ENCODE results near the gene PCDHGA6.
"Not testable (repeated sequence)": the region's sequence is repeated elsewhere in the genome, so short reads cannot be mapped to it uniquely, and the experiment has no call there.

PCDHGA6 gene

DNA sequence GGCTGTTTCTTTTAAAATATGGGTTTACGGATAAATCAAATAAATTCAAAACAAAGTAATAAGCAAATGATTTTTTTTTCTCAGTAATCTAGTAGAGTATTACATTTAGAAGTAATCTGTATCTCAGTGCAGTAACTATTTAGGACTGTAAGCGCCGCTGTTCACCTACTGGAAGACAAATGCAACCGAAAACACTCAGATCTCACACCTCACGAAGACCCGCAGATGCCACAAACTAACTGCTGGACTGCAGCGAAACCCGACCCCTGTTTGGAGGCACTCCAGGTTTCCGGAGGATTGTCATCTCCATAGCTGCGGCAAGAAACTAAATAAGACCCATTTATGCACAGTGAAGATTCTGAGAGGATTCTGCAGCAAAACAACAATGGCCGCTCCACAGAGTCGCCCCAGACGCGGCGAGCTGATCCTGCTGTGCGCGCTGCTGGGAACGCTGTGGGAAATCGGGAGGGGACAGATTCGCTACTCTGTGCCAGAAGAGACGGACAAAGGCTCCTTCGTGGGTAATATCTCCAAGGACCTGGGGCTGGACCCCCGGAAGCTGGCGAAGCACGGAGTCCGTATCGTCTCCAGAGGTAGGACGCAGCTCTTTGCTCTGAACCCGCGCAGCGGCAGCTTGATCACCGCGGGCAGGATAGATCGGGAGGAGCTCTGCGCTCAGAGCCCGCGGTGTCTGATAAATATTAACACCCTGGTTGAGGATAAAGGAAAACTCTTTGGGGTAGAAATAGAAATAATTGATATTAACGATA, 18.9 kb downstream of the PCDHGA6 start, which contains the start of gene PCDHGA8:
TSS of gene PCDHGA8 (plus strand) at position 205 of the 770 bp plus-strand sequence. CDS start at position 386, 181 bp downstream.
- no peak for DNase-seq (ENCODE audit: low read depth, low spot score)

GRCh38 chr5:141393267-141393666, 19.6 kb downstream of the PCDHGA6 start:
- DNase-seq (ENCODE audit: low read depth, low spot score) = no peak

DNA sequence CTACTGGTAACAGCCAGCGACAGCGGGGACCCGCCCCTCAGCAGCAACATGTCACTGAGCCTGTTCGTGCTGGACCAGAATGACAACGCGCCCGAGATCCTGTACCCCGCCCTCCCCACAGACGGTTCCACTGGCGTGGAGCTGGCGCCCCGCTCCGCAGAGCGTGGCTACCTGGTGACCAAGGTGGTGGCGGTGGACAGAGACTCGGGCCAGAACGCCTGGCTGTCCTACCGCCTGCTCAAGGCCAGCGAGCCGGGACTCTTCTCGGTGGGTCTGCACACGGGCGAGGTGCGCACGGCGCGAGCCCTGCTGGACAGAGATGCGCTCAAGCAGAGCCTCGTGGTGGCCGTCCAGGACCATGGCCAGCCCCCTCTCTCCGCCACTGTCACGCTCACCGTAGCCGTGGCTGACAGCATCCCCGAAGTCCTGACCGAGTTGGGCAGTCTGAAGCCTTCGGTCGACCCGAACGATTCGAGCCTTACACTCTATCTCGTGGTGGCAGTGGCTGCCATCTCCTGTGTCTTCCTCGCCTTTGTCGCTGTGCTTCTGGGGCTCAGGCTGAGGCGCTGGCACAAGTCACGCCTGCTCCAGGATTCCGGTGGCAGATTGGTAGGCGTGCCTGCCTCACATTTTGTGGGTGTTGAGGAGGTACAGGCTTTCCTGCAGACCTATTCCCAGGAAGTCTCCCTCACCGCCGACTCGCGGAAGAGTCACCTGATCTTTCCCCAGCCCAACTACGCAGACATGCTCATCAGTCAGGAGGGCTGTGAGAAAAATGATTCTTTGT, 20.9 kb downstream of the PCDHGA6 start:
- DNase-seq (ENCODE audit: low read depth, low spot score) = not testable (repeated sequence)

GRCh38 chr5:141397756-141398551, 24.3 kb downstream of the PCDHGA6 start, which contains the start of gene PCDHGB5:
TSS of gene PCDHGB5 (plus strand) at chr5:141397947. CDS start at chr5:141398128, 181 bp downstream.
- not testable (repeated sequence) for DNase-seq (ENCODE audit: low read depth, low spot score)

DNA sequence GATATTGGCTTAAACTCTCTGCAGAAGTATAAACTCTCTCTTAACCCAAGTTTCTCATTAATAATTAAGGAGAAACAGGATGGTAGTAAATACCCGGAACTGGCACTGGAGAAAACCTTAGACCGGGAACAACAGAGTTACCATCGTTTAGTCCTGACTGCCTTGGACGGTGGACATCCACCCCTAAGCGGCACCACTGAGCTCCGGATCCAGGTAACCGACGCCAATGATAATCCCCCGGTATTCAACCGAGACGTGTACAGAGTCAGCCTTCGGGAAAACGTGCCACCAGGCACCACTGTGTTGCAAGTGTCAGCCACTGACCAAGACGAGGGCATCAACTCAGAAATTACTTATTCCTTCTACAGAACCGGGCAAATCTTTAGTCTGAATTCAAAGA, 24.9 kb downstream of the PCDHGA6 start:
- no peak for DNase-seq (ENCODE audit: low read depth, low spot score)

- no peak for DNase-seq (ENCODE audit: low read depth, low spot score)
Observed at GRCh38 chr5:141399555-141400258, 26.0 kb downstream of the PCDHGA6 start.

- DNase-seq (ENCODE audit: low read depth, low spot score) = no peak
Observed at GRCh38 chr5:141402553-141403243, 29.0 kb downstream of the PCDHGA6 start, which contains the start of gene PCDHGA9. TSS of gene PCDHGA9 (plus strand) at chr5:141402778. CDS start at chr5:141402953, 175 bp downstream.

DNA sequence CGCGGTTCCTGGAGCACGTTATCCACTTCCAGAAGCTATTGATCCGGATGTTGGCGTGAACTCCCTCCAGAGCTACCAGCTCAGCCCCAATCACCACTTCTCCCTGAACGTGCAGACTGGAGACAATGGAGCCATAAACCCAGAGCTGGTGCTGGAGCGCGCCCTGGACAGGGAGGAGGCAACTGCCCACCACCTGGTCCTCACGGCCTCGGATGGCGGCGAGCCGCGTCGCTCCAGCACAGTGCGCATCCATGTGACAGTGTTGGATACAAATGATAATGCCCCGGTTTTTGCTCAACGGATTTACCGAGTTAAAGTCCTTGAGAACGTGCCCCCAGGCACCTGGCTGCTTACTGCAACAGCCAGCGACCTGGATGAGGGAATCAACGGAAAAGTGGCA, 29.7 kb downstream of the PCDHGA6 start:
- no peak for DNase-seq (ENCODE audit: low read depth, low spot score)

- DNase-seq (ENCODE audit: low read depth, low spot score) = not testable (repeated sequence)
Observed at GRCh38 chr5:141407790-141408505, 34.3 kb downstream of the PCDHGA6 start, which contains the start of gene PCDHGB6. TSS of gene PCDHGB6 (plus strand) at chr5:141408021. CDS start at chr5:141408203, 182 bp downstream.

DNA sequence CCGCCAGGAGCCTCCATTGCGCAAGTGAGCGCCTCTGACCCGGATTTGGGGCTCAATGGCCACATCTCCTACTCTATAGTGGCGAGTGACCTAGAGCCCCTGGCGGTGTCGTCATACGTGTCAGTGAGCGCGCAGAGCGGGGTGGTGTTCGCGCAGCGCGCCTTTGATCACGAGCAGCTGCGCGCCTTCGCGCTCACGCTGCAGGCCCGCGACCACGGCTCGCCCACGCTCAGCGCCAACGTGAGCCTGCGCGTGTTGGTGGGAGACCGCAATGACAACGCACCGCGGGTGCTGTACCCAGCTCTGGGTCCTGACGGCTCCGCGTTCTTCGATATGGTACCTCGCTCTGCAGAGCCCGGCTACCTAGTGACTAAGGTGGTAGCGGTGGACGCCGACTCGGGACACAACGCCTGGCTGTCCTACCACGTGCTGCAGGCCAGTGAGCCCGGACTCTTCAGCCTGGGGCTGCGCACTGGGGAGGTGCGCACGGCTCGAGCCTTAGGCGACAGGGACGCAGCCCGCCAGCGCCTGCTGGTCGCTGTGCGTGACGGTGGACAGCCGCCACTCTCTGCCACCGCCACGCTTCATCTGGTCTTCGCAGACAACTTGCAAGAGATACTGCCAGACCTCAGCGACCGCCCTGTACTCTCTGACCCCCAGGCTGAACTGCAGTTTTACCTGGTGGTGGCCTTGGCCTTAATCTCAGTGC, 36.1 kb downstream of the PCDHGA6 start:
- no peak for DNase-seq (ENCODE audit: low read depth, low spot score)

- no peak for DNase-seq (ENCODE audit: low read depth, low spot score)
Observed at GRCh38 chr5:141411575-141411974, 37.9 kb downstream of the PCDHGA6 start.

DNA sequence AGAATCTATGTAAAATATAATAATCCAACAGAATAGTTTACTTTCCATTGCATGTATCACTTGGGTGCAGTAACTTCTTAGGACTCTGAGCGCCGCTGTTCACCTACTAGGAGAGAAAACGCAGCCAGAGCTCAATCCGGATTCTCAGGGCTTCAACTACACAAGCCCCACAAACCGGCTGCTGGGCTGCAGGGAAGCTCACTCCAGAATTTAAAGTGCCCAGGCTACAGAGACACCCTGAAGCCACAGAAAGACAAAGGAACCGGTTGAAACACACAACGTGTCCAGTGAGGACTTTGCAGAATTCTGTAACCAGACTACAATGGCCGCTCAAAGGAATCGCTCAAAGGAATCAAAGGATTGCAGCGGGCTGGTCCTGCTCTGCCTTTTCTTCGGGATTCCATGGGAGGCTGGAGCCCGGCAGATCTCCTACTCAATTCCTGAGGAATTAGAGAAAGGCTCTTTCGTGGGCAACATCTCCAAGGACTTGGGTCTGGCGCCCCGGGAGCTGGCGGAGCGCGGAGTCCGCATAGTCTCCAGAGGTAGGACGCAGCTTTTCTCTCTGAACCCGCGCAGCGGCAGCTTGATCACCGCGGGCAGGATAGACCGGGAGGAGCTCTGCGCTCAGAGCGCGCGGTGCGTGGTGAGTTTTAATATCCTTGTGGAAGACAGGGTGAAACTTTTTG, 39.3 kb downstream of the PCDHGA6 start, which contains the start of gene PCDHGA10:
TSS of gene PCDHGA10 (plus strand) at position 134 of the 686 bp plus-strand sequence. CDS start at position 323, 189 bp downstream.
- DNase-seq (ENCODE audit: low read depth, low spot score) = no peak

GRCh38 chr5:141413540-141414069, 39.9 kb downstream of the PCDHGA6 start:
- no peak for DNase-seq (ENCODE audit: low read depth, low spot score)

DNA sequence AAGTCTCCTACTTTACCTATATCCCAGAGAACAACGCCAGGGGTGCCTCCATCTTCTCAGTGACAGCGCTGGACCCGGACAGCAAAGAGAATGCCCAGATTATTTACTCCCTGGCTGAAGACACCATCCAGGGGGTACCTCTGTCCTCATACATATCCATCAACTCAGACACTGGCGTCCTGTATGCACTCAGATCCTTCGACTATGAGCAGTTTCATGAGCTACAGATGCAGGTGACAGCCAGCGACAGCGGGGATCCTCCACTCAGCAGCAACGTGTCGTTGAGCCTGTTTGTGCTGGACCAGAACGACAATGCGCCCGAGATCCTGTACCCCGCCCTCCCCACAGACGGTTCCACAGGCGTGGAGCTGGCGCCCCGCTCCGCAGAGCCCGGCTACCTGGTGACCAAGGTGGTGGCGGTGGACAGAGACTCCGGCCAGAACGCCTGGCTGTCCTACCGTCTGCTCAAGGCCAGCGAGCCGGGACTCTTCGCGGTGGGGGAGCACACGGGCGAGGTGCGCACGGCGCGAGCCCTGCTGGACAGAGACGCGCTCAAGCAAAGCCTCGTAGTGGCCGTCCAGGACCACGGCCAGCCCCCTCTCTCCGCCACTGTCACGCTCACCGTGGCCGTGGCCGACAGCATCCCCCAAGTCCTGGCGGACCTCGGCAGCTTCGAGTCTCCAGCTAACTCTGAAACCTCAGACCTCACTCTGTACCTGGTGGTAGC, 41.0 kb downstream of the PCDHGA6 start:
- DNase-seq (ENCODE audit: low read depth, low spot score) = not testable (repeated sequence)

DNA sequence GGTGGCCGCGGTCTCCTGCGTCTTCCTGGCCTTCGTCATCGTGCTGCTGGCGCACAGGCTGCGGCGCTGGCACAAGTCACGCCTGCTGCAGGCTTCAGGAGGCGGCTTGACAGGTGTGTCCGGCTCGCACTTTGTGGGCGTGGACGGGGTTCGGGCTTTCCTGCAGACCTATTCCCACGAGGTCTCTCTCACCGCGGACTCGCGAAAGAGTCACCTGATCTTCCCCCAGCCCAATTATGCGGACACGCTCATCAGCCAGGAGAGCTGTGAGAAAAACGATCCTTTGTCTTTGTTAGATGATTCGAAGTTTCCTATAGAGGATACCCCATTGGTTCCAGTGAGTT, 41.6 kb downstream of the PCDHGA6 start:
- not testable (repeated sequence) for DNase-seq (ENCODE audit: low read depth, low spot score)

DNA sequence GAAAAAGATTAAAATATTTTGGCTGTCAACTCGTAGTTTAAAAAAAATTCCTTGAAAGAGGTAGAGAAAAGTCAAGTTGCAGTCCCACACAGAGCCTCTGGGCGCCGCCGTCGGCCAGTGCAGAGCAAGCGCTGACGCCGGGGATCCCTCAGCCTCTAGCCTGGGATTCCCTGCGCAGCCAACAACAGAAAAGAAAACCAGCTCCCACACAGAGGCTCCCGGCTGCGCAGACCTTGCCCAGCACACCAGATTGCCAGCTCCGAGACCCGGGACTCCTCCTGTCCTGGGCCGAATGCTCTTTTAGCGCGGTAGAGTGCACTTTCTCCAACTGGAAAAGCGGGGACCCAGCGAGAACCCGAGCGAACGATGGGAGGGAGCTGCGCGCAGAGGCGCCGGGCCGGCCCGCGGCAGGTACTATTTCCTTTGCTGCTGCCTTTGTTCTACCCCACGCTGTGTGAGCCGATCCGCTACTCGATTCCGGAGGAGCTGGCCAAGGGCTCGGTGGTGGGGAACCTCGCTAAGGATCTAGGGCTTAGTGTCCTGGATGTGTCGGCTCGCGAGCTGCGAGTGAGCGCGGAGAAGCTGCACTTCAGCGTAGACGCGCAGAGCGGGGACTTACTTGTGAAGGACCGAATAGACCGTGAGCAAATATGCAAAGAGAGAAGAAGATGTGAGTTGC, 43.9 kb downstream of the PCDHGA6 start, which contains the start of gene PCDHGB7:
TSS of gene PCDHGB7 (plus strand) at position 184 of the 679 bp plus-strand sequence. CDS start at position 367, 183 bp downstream.
- not testable (repeated sequence) for DNase-seq (ENCODE audit: low read depth, low spot score)

Data from smooth muscle cell of the brain vasculature (primary cell).